SIG-M5 (cell line): ENCODE data around the gene KCNIP1.

Source experiments
- DNase-seq: peaks from one replicate; lab custom pipeline; 2025; lab: John Stamatoyannopoulos, UW

The KCNIP1 gene

DNA sequence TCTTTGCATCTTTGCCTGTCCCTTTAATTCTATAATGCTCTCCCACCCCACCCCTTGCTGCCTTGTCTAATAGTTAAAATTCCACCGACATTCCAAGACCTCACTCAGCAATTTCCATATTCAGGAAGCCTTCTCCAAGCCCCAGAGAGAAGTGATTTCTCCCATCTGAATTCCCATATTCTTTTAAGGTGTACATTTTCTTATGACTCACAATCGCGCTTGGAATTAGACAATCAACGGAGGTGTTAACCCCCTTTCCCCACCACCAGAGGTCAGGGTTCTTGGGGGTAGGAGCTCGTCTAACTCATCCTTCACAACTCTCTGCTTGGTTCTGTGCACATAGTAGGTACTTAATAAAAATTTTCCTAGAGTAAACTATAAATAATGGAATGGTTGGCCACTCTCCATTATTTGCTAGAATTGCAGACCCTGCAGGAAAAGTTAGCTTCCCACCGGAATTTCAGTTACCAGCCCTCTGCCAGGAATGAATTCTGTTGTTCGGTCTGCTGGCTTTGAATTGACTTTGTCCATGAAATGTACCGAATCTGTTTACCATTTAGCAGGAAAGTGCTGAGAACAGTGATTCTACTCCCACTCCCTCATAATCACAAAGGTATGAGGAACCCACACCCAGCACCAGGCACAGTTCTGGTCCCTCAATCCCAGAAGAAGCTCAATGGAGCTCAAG, 5.0 kb downstream of the KCNIP1 start:
- DNase-seq: no peak

DNA sequence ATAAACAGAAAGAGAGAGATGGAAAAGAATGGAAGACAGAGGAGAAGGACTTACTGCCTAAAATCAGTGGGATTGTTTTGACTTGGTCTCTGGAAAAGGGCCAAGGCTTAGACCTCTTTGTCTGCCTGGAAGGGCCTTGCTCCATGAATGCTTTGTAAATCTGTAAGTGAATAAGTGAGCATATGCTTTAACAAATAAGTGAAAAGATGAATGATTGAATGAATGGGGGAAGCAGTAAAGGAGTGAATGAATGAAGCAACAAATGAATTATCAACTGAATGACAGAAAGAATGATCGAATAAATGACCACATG, 5.5 kb downstream of the KCNIP1 start:
- DNase-seq: no peak

DNA sequence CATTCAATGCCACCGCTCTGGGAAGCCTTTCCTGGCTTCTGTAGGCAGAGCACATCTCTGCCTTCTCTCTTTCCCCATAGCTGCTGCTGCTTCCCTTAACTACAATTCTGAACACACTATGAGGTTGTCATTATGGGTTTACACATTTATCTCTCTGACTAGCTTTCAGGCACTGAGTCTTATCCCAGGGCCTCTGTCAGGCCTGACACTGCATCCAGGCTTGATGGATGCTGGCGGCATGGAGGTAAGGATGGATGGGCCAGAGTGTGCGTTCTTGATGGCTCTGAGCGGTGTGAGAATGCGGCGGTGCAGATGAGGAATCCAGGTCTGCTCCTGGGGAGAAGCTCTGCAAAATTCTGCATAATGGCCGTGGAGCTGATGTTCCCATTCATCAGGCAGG, 6.3 kb downstream of the KCNIP1 start:
- no peak for DNase-seq

DNA sequence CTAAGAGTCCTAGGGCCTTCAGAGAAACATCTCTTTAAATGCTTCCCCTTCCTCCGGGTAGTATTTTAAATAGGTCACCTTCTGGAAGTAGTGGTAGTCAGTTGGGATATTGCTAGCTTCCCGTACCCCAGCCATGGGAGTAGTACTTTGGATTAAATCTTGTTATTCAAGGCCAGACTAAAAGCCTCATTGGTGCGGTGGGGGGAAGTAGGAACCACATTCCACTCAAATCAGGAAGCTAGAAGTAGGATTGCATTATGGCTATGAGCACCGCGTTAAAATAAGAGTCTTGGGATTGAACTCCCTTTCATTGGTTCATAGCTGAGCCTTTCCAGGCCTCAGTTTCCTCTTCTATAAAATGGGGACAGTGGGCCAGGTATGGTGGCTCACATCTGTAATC, 6.7 kb downstream of the KCNIP1 start:
- DNase-seq: no peak

DNA sequence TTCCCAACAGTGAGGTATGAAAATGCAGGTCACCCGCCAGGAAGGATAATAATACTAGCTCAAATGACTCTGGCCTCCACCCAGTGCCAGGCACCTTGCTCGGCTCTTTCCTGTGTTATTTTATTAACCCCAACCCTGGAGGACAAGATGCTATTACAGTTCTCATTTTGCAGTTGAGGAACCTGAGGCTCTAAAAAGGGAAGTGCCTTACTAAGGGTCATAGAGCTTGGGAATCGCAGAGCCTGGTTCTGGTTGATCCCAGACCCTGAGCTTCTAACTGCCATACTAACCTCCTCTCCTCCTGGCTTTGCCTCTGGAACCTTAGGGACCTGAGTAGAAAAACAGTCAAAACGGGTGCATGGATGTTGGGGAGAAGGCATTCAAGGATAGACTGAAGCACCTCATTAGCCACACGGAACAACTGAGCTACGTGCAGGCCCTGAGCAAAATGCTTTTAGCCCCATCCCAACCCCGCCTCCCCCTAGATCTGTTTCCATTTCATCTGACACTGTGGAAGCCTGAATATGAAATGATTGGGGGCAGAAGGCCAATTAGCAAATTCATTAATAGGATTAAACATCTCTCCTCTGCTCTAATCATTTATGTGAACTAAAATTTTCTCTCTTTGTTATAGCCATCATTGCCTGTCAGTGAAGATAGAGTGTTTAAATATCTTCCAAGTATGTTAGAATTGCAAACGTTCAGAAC, 7.9 kb downstream of the KCNIP1 start:
- DNase-seq: no peak

DNA sequence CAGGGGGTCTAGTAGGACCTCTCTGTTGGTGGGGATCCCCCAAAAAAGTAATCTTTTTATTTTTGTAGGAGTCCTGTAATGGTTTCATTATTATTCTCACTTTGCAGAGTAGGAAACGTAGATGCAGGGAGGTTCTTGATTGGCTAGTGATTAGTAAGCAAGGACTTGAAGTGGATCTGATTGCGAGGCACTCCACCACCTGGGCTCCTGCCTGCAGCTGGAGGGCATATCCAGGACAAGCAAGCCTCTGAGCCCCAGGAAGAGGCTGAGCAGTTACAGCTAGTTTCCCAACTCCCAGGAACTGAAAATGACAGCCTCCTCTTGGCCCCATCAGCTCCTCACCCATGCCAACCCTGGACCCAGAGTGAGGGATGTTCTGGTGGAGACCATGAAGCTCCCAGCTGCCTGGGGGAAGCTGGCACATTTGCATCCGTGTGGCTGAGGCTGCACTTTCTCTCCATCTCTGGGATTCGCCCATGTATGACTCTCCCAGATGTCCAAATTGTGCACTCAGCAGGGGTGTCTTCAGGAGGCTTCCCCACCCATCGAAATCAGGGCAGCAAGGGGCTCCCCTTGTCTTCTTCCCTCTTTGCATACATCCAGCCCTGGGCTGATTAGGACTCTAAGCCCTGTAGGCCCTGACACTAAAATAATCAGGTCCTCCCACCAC, 10.2 kb downstream of the KCNIP1 start:
- DNase-seq: no peak

DNA sequence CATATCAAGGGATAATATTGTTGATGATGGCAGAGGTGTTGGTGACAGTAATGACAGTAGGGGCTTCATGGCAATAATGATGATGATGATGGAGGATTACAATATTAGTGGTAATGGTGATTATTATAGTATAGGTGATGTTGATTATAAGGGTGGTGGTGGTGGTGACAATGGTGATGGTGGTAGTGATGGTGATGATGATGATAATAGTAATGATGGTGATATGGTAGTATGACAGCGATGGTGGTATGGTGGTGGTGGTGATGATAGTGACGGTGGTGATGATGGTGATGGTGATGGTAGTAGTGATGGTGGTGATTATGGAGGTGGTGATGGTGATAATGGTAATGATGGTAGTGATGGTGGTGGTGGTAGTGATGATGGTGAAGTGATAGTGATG, 13.6 kb downstream of the KCNIP1 start:
- DNase-seq: no peak

DNA sequence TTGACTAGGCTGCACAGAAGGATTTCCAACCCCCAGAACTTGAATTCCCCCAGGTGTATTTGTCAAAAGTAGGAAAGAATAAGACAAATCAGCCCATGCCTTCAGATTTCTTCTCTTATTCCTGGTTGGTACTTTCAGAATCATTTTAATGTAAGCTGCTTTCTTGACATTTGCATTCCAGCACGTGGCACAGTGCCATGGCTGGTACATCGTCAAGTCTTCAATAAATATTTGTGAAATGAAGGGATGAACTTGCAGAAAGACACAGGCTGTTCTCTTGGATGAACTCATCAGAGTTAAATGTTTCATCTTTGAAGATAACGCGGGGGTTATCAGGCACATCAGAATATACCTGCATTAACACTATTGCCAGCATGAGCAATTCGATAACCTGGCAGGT, 14.5 kb downstream of the KCNIP1 start:
- no peak for DNase-seq

DNA sequence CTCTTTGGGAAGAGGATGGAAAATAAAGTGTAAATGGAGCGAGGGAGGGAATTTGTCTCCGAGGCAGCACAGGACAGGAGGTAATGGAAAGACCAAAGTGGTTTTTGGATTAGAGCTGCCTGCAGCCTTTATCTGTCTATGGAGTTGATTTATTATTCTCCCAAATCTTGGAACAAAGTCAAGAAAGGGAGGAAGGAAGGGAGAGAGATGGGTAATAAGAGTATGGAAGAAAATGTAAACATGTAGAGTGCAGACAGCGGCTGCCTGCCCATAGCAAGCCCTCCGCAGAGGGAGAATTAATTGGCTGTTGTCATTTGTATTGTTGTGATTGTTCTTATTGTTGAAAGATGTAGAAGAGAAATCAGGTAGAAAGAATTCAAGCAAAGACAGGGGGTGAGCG, 15.7 kb downstream of the KCNIP1 start:
- no peak for DNase-seq

DNA sequence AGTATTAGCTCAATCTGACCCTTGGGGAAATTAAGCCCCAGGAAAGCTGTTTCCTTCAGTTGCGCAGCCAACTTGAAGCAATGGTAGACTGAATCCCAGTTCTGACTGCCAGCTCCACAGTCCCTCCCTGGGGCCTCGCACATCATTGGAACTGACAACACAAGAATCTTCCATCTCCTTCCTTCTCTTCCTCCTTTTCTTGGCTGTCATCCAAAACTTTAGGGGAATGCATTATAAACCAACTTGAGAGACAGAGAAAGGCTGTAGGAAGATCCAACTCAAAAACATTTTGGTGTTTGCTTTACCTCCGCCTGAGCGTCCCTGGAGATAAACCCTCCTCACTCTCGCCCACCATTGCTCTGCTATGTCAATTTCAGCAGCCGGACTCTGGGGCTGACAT, 16.6 kb downstream of the KCNIP1 start:
- no peak for DNase-seq

DNA sequence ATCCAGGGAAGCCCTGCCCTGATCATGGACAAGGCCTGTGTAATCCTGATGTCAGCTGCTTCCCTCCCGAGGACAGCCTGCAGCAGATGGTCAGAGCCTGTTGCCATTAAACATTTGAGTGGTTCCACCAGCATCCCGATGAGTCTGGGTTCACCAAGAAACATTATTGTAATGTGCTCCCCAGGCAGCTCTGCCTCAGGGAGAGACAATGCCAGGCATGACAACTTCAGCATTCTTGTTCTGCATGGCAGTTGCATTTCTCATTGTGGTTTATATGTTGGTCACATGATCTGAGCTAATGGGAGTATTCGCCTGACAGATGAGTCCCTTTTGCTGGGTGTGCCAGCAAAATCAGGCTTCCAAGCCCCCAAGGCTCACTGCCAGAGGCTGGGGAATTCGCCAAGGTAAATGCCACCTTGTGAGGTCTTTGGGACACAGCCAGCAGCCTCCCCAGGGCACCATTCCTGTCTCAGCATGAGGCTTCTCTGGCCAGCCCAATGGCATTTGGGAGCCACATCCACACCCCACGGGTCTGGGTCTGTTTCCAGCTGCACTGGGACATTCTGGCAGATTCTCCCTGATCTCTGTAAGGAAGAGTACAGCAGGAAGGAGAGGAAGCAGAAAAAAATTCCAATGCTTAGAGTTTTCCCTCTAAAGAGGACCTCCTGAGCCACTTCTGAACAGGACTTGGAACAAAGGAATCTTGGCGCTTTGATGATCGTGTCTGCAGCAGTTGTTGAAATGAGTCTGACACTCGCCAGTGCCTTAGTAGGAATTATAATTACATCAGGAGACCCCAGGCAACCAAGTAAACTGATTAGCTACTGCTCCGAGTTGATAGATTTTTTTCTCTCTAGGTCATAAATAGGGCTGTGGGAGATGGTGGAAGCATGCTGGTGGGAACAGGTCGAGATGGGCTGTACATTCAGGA, 18.7 kb downstream of the KCNIP1 start:
- DNase-seq: no peak

DNA sequence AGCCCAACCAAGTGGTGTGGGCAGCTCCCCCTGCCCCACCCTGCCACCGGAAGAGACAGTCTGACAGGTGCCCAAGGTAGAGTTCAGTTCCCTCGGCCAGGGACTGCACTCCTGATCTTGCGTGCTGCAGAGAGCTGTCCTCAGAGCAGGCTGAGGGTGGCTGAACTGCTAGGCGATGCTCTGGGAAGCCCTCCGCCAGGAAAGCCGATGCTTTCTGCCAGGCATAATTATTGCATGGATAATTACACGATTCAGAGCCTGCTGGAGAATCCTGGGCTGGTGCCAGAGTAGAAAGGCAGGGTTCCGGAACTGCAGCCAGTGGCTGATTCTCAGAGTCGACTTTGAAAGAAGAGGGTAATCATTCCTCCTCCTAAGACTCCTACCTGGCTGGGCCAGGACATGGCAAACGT, 19.3 kb downstream of the KCNIP1 start:
- DNase-seq: no peak

DNA sequence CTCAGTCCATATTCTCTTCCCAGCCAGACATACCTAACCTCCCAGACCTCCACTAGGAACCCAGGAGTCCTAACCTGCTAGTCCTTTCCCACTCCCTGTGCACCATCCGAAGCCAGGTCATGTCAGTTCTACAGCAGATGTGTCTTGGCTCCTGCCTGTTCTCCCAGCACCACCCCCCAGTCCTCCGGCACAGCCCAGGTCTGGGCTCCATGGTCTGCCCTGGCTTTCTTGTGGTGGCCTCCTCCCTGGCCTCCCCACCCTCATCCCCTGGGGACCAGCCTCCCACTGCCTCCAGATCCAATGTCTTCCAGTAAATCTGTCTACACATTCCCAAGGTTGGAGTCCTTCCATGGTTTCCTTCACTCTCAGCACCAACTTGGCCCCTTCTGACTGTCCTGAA, 20.0 kb downstream of the KCNIP1 start:
- DNase-seq: no peak

DNA sequence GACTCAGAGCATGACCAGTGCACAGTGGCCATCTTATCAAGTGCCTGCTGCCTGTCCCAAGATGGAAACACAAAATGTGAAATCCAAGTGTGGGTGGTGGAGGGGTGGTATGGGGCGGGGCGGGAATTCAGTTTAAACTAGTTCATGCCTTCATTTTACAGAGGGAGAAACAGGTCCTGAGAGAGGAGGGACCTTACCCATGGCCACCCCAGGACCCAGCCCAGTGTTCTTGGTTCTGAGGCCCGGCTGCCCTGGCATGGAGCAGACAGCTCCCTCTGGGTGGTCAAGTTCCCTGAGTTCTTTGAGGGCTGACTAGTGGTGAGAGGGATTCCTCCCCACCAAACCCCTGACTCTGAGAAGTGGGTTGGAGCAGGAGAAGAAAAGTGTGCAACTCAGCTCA, 20.8 kb downstream of the KCNIP1 start:
- DNase-seq: no peak

DNA sequence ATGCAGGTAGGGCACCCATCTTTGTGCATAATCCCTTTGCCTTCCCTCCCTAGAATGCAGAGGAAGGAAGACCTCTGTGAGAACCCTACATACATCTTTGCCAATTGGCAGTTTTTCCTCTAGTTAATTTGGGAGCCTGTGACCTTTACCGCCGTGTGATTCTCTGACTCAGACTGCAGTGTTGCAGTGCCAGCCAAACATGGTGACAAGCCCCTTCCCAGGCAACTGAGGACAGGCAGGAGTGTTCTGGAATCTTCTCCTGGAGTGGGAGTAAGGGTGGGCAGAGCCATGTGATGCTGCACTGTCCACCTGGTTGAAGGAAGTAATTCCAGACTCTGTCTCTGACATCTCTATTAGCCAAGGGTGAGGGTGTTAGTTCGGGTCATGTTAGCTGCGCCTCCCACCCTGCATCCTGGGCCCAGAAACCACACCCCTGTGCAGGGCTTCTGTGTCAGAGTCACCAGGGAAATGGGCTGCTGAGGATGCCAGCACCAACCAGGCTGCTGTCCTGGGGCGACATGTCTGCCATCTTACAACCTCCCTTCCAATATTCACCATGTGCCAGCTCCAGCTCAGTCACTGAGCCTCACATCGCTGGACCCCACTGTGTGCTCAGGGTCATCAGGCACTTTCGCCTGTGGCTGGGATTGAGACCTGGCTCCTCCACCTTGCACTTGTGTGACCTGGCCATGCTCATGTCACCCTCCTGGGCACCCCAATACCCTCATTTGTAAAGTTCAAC, 21.8 kb downstream of the KCNIP1 start:
- no peak for DNase-seq

DNA sequence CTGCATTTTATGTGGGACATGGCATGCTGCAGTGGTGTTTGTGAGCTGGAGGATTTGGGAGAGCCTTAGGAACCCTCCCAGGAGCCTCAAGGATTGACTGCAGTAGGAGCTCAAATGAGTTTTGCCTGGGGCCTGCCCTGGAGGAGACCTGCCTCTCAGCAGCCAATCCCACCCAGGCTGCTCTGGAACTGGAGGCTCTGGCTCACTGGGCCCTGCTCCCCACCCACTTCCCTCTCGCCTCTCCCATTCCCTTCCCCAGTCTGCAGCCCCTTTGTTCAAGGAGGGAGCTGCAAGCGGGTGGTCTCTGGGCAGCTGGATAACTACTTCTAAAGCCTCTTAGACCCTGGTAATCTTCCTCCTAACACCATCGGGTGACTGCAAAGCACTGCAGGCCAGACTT, 24.2 kb downstream of the KCNIP1 start:
- no peak for DNase-seq

DNA sequence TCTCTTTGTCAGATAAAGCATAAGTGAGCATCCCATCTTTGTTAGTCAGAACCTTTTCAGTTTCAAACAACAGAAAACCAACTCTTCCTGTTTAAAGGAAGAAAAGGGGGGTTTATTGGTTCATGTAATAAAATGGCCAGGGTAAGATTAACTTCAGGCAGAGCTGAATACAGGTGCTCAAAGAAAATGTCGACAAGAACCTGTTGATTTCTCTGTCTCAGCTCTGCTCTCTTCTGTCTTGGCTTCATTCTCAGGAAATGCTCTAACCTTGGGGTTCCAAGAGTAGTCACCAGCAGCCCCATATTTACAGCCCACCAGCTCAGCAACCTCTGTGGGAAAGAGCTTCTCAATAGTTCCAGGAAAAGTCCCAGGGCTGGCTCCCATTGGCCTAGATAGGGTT, 25.2 kb downstream of the KCNIP1 start:
- no peak for DNase-seq

DNA sequence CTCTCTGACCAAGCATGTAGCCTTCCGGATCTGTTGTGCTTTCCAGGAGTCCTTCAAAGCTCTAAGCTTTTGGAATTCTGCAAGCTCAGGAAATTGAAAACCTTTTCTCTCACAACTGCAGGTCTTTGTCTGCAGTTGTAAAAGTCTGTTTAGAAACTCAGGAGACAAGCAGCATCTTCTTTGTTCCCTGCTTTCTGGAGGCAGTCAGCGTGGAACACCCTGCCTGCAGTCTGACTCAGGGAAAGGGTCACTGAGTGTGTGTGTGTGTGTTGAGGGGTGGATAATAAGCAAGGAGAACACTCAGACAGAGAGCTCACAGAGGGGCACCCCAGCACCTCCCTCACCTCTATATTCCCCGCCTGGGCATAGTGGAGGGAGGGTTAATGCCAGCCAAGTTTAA, 29.1 kb downstream of the KCNIP1 start:
- DNase-seq: no peak

DNA sequence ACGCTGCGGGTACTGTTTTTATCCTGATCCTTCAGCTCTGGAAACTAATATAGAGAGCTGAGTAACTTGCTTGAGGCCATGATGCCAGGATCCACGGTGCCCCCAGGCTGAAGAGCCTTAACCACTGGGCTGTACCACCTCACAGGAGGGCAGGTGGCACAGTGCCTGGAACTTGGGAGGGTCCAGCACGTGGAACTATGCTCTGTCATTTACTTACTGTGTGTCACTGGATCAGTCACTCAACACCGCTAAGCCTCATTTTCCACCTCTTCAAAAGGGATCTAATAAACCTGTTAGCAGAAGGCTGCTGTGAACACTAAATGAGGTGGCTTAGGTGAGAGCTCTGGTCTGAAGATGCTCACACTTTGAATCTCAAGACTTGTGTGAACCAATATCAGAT, 29.6 kb downstream of the KCNIP1 start:
- no peak for DNase-seq

DNA sequence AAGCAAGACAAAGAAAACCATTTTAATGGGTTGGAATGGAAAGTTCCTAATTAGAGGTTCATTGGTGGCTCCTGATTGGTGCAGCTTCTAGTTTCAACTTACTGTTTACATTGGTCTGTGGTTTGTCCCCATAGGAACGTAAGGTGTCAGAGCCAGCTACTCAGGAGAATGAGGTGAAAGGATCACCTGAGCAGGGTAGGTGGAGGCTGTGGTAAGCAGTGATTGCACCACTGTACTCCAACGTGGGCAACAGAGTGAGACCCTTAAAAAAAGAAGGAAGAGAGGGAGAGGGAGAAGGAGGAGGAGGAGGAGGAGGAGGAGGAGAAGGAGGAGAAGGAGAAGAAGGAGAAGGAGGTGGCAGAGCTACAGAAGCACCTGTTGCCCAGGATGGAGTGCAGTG, 30.4 kb downstream of the KCNIP1 start:
- no peak for DNase-seq

DNA sequence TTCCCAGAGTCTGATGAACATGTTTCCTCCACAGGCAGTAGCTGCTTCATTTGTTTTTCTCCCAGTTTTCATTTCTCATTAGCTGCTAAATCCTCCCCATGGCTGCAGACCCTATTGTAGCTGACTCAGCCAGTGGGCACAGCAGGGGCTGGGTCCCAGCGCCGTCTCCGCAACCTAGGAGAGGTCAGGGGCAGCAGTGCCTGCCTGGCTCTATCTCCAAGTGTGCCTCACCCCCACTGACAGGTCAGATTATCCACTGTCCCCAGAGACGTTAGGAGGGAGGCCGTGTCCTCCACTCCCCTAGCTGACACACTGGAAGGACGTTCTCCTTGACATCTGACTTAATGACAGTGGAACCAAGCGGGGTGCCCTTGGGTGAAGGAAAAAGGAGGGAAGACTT, 31.1 kb downstream of the KCNIP1 start:
- DNase-seq: no peak

DNA sequence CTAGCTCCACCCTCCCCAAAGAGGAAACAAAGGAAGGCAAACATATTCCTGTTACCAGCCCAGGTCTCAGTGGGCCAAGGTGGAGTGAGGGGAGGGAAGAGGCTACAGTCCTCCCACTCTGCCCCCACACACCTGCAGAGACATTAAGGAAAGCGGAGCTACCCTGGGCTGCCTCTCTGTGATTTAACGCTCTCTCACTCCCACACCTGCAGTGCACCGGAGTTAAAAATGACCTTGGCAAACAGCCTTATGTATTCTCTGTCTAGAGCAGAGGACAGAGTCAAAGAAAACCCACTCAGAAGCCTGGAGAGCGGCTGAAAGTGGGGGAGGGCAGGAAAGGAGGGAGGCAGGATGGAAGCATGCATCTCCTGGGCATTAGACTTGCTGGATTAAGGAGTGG, 32.7 kb downstream of the KCNIP1 start:
- DNase-seq: no peak
